Karpas-422 (cell line): ENCODE measurements around the gene ERF. TPM values are rescaled to one million over a fixed set of nuclear protein-coding genes. Genes with fewer than 3 reads are reported as not detected.
A peak's percentile ranks its signal among the peaks of the same experiment; 100 is the strongest.

ENCODE experiments used
- DNase-seq: peaks from one replicate; pipeline ENCODE4 v3.0.0-alpha.2; 2015
- H2AFZ ChIP-seq: fragments of 200-600 bp; sonication (generic); 2 replicates; pipeline ENCODE4 v1.6.1; 2014; ENCODE audit warnings: antibody characterized with exemption, low read length, mixed read lengths
- H3K27ac ChIP-seq: fragments of 200-600 bp; sonication (generic); 2 replicates; pipeline ENCODE4 v1.5.1; 2014; ENCODE audit warnings: mild to moderate bottlenecking, low read length, moderate library complexity
- H3K27me3 ChIP-seq: fragments of 200-600 bp; sonication (generic); 2 replicates; pipeline ENCODE4 v1.6.1; 2014; ENCODE audit warnings: low read length, mixed read lengths
- H3K36me3 ChIP-seq: fragments of 200-600 bp; sonication (generic); 2 replicates; pipeline ENCODE4 v1.6.1; 2014; ENCODE audit warnings: low read length, mixed read lengths; ENCODE audit not compliant: insufficient read depth
- H3K4me1 ChIP-seq: fragments of 200-600 bp; sonication (generic); 2 replicates; pipeline ENCODE4 v1.6.1; 2014; ENCODE audit warnings: mild to moderate bottlenecking, low read length, mixed read lengths
- H3K4me2 ChIP-seq: fragments of 200-600 bp; sonication (generic); 2 replicates; pipeline ENCODE4 v1.6.1; 2014; ENCODE audit warnings: low read length, low read depth, mild to moderate bottlenecking; ENCODE audit not compliant: poor library complexity, severe bottlenecking
- H3K4me3 ChIP-seq: fragments of 200-600 bp; sonication (generic); 2 replicates; pipeline ENCODE4 v1.5.1; 2014; ENCODE audit warnings: mild to moderate bottlenecking, antibody characterized with exemption, low read length, mixed read lengths
- H3K79me2 ChIP-seq: fragments of 200-600 bp; sonication (generic); 2 replicates; pipeline ENCODE4 v1.6.1; 2014; ENCODE audit warnings: mild to moderate bottlenecking, low read length, mixed read lengths
- H3K9ac ChIP-seq: fragments of 200-600 bp; sonication (generic); 2 replicates; pipeline ENCODE4 v1.6.0; 2014; ENCODE audit warnings: low read length
- H3K9me2 ChIP-seq: fragments of 200-600 bp; sonication (generic), shearing (Covaris generic); replicated peaks from 2 replicates; pipeline ENCODE4 v1.6.0; 2014; ENCODE audit warnings: mild to moderate bottlenecking, low read length, moderate library complexity; ENCODE audit not compliant: insufficient read depth
- H3K9me3 ChIP-seq: fragments of 300-700, 200-600 bp; sonication (generic); 2 replicates; pipeline ENCODE4 v1.6.1; 2014; ENCODE audit warnings: low read length, mixed read lengths
- H4K20me1 ChIP-seq: fragments of 200-600 bp; sonication (generic); 2 replicates; pipeline ENCODE4 v1.6.1; 2014; ENCODE audit warnings: mild to moderate bottlenecking, antibody characterized with exemption, low read length, low read depth; ENCODE audit not compliant: insufficient read depth
- total RNA-seq: library from RNA; depleted of rRNA; stranded (reverse); fragments of >200 nt; shearing (Covaris generic); gene quantifications from 2 replicates; pipeline ENCODE4 v1.2.3, GENCODE V29; 2014; ENCODE audit warnings: low replicate concordance

ERF gene
- total RNA-seq, 1 experiment from 2014 or later, result 36.4 TPM

GRCh38 chr19:42280815-42281145 is 25.9 kb upstream of the ERF start:
- H3K9me3 ChIP-seq, result no peaks in the 10 kb centered on the region
- H3K79me2 ChIP-seq, result peaks cover 13% of the 10 kb centered on the region
- H3K9me2 ChIP-seq, result no peaks in the 10 kb centered on the region
- peaks cover 51% of the 10 kb centered on the region for H3K4me1 ChIP-seq
- peaks cover 3% of the 10 kb centered on the region; the same call in 1 of the 2 replicates for H4K20me1 ChIP-seq
- H3K27ac ChIP-seq, result peak overlapping the region; percentile 81
- no peak for DNase-seq
- H3K4me2 ChIP-seq, result peak overlapping the region; percentile 95
- no peak overlapping the region for H2AFZ ChIP-seq
- no peaks in the 10 kb centered on the region for H3K27me3 ChIP-seq
- H3K9ac ChIP-seq, result peak overlapping the region; percentile 91
- no peaks in the 10 kb centered on the region for H3K36me3 ChIP-seq
- H3K4me3 ChIP-seq, result peak overlapping the region; percentile 89

GRCh38 chr19:42279902-42280814 is 25.2 kb upstream of the ERF start:
- H3K4me3 ChIP-seq, result peak overlapping the region; percentile 89
- H3K9me2 ChIP-seq, result no peaks in the 10 kb centered on the region
- peak overlapping the region; percentile 79; the same call in 1 of the 2 replicates for H2AFZ ChIP-seq
- H3K4me1 ChIP-seq, result peaks cover 45% of the 10 kb centered on the region
- H3K4me2 ChIP-seq, result peak overlapping the region; percentile 95
- H3K9ac ChIP-seq, result peak overlapping the region; percentile 91
- H3K27ac ChIP-seq, result peak overlapping the region; percentile 81
- no peaks in the 10 kb centered on the region for H3K27me3 ChIP-seq
- H3K36me3 ChIP-seq, result no peaks in the 10 kb centered on the region
- no peaks in the 10 kb centered on the region; the same call in 1 of the 2 replicates for H4K20me1 ChIP-seq
- peaks cover 8% of the 10 kb centered on the region for H3K79me2 ChIP-seq
- H3K9me3 ChIP-seq, result no peaks in the 10 kb centered on the region
- peak; percentile 98 for DNase-seq

DNA sequence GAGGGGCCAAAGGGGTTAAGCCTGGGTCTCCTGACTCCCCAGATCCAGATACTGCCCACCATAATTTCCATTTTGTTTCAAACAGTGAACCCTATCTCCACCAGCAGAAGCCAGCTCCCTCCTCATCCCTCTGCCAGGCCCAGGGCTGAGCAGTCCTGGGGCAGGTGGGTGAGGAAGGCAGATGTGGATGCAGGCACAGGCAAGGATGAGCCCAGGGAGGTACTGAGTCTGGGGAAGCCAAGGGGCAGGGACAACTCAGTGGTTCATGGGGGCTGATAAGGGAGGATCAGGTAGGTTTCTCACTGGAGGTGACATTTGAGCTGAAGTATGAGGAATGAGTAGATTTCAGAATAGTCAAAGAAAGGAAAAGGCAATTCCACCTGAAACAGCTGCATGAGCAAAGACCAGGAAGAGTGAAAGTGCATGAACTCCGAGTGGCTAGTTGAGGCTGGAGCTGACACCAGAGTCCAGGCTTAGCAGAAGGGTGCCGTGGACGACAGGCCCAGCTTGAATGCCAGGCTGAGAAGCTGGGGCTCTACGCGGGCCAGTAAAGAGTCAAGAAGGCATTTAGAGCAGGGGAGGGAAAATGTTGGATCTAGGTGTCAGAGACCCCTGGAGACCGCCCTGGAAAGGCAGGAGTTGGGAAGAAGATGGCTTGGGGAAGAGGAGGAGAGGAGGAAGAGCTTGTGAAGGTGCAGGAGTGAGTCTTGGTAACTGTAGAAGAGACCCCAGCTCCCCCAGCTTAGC is 24.4 kb upstream of the ERF start:
- Histone ChIP-seq H3K4me1 (peaks cover 41% of the 10 kb centered on the region), H3K4me2 (peak overlapping the region; percentile 95), H3K27me3 (no peaks in the 10 kb centered on the region), H3K4me3 (peak overlapping the region; percentile 89), H3K9me2 (no peaks in the 10 kb centered on the region), H3K27ac (peak overlapping the region; percentile 81), H3K9me3 (no peaks in the 10 kb centered on the region), H4K20me1 (no peaks in the 10 kb centered on the region), H3K9ac (peak overlapping the region; percentile 91), H2AFZ (no peak overlapping the region), H3K79me2 (peaks cover 5% of the 10 kb centered on the region; the same call in 1 of the 2 replicates), H3K36me3 (no peaks in the 10 kb centered on the region)
- DNase-seq, result no peak

DNA sequence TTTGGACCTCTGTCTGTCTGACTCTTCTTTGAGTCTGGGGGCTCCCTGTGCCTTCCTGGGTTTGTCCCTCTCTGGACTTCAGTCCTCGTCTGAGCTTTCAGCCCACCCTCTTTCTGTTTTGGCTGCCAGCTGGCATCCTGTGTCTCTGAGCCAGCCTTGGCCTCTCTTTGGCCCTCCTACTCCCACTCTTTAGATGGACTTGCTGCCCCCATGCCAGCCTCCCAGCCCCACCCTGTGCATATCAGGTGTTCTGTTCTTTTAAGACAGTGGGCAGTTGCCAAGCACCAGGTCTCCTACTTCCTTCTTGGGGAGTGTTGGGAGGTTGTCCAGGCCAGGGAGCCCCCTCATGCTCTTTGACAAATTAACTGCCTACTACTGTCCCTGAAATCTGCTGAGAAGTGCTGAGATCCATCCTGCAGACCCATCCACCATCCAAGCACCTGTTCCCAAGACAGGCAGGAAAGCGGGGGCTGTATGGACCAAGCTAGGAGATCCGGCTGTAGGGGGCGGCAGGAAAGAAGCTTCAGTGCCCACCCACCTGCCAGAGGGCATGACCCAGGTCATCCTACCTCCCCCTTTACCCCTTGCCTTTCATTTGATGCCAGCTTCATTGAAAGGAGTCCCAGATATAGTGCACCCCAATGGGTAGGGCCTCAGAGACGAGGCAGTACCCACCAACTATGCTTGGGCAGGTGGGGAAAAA is 23.7 kb upstream of the ERF start:
- DNase-seq, result no peak
- peak overlapping the region; percentile 91; the same call in 1 of the 2 replicates for H3K9ac ChIP-seq
- H3K4me1 ChIP-seq, result peaks cover 41% of the 10 kb centered on the region
- H3K4me2 ChIP-seq, result peak overlapping the region; percentile 95
- H3K27ac ChIP-seq, result peak overlapping the region; percentile 81; the same call in 1 of the 2 replicates
- no peaks in the 10 kb centered on the region for H4K20me1 ChIP-seq
- H3K9me3 ChIP-seq, result no peaks in the 10 kb centered on the region
- H3K27me3 ChIP-seq, result no peaks in the 10 kb centered on the region
- H2AFZ ChIP-seq, result no peak overlapping the region
- H3K9me2 ChIP-seq, result no peaks in the 10 kb centered on the region
- no peak overlapping the region; the same call in 1 of the 2 replicates for H3K4me3 ChIP-seq
- peaks cover 5% of the 10 kb centered on the region; the same call in 1 of the 2 replicates for H3K79me2 ChIP-seq
- no peaks in the 10 kb centered on the region for H3K36me3 ChIP-seq

DNA sequence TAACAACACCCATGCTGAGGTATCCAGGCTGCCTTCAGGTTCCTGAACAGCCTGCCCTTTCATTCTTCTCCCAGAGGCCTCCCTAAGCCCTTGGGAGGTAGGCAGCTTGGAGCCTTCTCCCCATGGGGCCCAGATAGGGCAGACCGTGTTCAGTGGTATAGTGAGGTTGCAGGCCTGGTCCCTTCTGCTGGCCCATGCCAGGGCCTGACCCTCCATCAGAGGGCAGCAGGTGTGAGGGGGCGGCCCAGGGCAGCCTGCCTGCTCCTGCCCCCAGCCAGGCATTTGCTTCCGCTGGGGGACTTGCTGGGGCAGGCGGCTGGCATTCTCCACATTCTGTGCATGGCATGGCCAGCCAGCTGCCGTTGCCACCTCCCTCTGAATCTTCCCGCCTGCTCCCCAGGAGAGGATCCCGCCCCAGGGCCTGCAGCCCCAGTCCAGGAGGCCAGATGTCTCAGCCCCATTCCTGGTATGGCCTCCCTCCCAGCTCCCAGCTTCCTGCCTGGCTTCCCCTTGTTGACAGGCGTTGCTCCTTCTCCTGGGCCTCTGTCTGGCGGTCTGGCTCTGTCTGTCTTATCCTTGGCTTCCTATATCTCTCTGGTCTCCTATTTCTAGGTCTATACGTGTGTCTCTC is 23.0 kb upstream of the ERF start:
- Histone ChIP-seq H3K36me3 (no peaks in the 10 kb centered on the region), H3K4me3 (no peak overlapping the region), H3K9ac (0 out of 2 replicates have a peak overlapping the region, but pooled peaks have one; percentile 91), H3K27me3 (no peaks in the 10 kb centered on the region), H3K9me2 (no peaks in the 10 kb centered on the region), H3K4me1 (peaks cover 35% of the 10 kb centered on the region), H3K27ac (no peak overlapping the region), H3K79me2 (peaks cover 5% of the 10 kb centered on the region; the same call in 1 of the 2 replicates), H2AFZ (no peak overlapping the region), H4K20me1 (no peaks in the 10 kb centered on the region), H3K9me3 (no peaks in the 10 kb centered on the region), H3K4me2 (no peak overlapping the region)
- no peak for DNase-seq

DNA sequence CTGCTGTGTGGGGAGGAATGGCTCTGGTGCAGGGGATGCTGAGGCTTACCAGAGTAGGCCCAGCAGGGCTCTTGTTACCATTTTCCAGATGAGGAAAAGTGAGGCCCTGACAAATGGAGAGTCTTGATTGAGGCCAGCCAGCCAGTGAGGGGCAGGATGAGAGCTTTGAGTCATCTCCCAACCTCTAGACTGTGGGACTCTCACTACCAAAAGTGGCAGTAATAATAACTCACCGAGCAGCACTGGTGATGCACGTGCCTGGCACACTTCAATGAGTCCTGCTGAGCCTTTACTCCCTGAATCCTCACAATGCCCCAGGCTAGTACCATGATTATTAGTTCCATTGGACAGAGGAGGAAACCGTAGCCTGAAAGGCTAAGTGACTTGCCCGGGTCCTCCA is 21.9 kb upstream of the ERF start:
- Histone ChIP-seq H2AFZ (no peak overlapping the region), H3K4me1 (peaks cover 24% of the 10 kb centered on the region), H3K36me3 (no peaks in the 10 kb centered on the region), H3K9ac (no peak overlapping the region), H4K20me1 (no peaks in the 10 kb centered on the region), H3K9me3 (no peaks in the 10 kb centered on the region), H3K9me2 (no peaks in the 10 kb centered on the region), H3K27me3 (no peaks in the 10 kb centered on the region), H3K4me3 (no peak overlapping the region), H3K79me2 (peaks cover 5% of the 10 kb centered on the region; the same call in 1 of the 2 replicates), H3K4me2 (no peak overlapping the region), H3K27ac (no peak overlapping the region)
- DNase-seq, result no peak

- Histone ChIP-seq H3K79me2 (peaks cover 9% of the 10 kb centered on the region), H3K9me3 (no peaks in the 10 kb centered on the region), H3K4me3 (no peak overlapping the region), H4K20me1 (no peaks in the 10 kb centered on the region), H3K27me3 (no peaks in the 10 kb centered on the region), H2AFZ (no peak overlapping the region), H3K36me3 (no peaks in the 10 kb centered on the region), H3K4me1 (peaks cover 23% of the 10 kb centered on the region), H3K9ac (0 out of 2 replicates have a peak overlapping the region, but pooled peaks have one; percentile 35), H3K4me2 (no peak overlapping the region), H3K27ac (no peak overlapping the region), H3K9me2 (no peaks in the 10 kb centered on the region)
- no peak for DNase-seq
Measured at GRCh38 chr19:42276284-42276683, 21.4 kb upstream of the ERF start.
